Upper lobe of left lung (tissue), 4 donors: ENCODE measurements around the gene CASP10.

ENCODE experiments used
- POLR2A ChIP-seq, 4 donors: fragments of 450-650 bp; IDR thresholded peaks; one replicate each; pipeline ENCODE4 v1.5.1; 2016 to 2017; ENCODE audit warnings: antibody characterized with exemption in 4 of 4, mild to moderate bottlenecking in 2 of 4
- POLR2AphosphoS5 ChIP-seq, 2 donors: sonication (generic); formaldehyde crosslinking; IDR thresholded peaks; one replicate each; pipeline ENCODE4 v1.5.1; 2017; ENCODE audit warnings: antibody characterized with exemption in 2 of 2

DNA sequence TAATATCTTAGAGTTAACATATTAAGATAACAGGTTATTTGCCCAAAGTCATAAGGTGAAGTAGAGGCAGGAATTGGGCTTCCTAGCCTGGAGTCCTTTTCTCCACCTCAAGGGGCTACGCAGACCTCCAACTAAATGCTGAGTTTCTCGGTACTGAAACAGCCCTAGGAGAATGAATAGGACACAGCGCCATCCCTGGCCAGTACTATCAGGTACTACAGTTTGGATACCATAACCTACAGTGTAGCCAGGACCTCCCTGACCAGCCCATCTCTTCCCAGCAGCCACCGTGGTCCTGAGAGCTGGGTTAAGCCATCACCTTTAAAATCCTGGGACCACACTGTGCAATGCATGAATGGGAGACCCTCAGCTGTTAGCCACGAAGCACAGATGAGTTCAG is 93.0 kb downstream of the CASP10 start:
- TF ChIP-seq POLR2A (IDR thresholded peaks at IDR 0.05) (no peak), POLR2AphosphoS5 (IDR thresholded peaks at IDR 0.05) (no peak)
